Neural crest cell (in vitro differentiated cells): ENCODE results near the gene COX8C. TPM values are rescaled to one million over a fixed set of nuclear protein-coding genes. Genes with fewer than 3 reads are reported as not detected.

Experiments
- DNase-seq: peaks from one replicate; pipeline ENCODE4 v3.0.0; 2021; ENCODE audit warnings: low read depth, mixed read lengths, low spot score
- H3K27ac Mint-ChIP-seq: one replicate; pipeline ENCODE4 v1.8.0; 2021; ENCODE audit warnings: mild to moderate bottlenecking, mixed read lengths; ENCODE audit not compliant: unreplicated experiment
- H3K27me3 Mint-ChIP-seq: 2 replicates; pipeline ENCODE4 v1.8.0; 2021; ENCODE audit warnings: low read depth, mild to moderate bottlenecking, mixed read lengths
- H3K36me3 Mint-ChIP-seq: 2 replicates; pipeline ENCODE4 v1.8.0; 2021; ENCODE audit warnings: low read depth, mild to moderate bottlenecking, mixed read lengths
- H3K4me1 Mint-ChIP-seq: 2 replicates; pipeline ENCODE4 v1.8.0; 2021; ENCODE audit warnings: mixed read lengths
- H3K4me3 Mint-ChIP-seq: one replicate; pipeline ENCODE4 v1.8.0; 2021; ENCODE audit warnings: mild to moderate bottlenecking, mixed read lengths
- H3K9me3 Mint-ChIP-seq: 2 replicates; pipeline ENCODE4 v1.8.0; 2021; ENCODE audit warnings: mixed read lengths
- CTCF ChIP-seq: fragments of 200-600 bp; sonication (generic); conservative IDR thresholded peaks from 2 replicates; pipeline ENCODE4 v1.5.0; 2021; ENCODE audit warnings: antibody characterized with exemption, mild to moderate bottlenecking
- total RNA-seq: library from RNA; stranded (reverse); gene quantifications from 2 replicates; pipeline ENCODE4 v1.2.1, GENCODE V29; 2021

Gene COX8C
- total RNA-seq, 1 donor from 2014 or later = not detected

- Mint-ChIP-seq H3K36me3 (peaks cover 5% of the 10 kb centered on the region), H3K4me1 (peaks cover 41% of the 10 kb centered on the region), H3K4me3 (peak overlapping the region; percentile 94), H3K27me3 (no peaks in the 10 kb centered on the region), H3K9me3 (no peaks in the 10 kb centered on the region), H3K27ac (no peak overlapping the region)
- no peak for TF ChIP-seq CTCF
- DNase-seq = no peak
Observed at GRCh38 chr14:93330609-93331000, 16.4 kb upstream of the COX8C start.

- no peak for TF ChIP-seq CTCF
- DNase-seq = no peak
- Mint-ChIP-seq H3K4me3 (peak overlapping the region; percentile 94), H3K9me3 (no peaks in the 10 kb centered on the region), H3K27ac (no peak overlapping the region), H3K27me3 (no peaks in the 10 kb centered on the region), H3K36me3 (peaks cover 9% of the 10 kb centered on the region), H3K4me1 (peaks cover 41% of the 10 kb centered on the region)
Observed at GRCh38 chr14:93331002-93331727, 15.8 kb upstream of the COX8C start.

GRCh38 chr14:93331728-93332396 is 15.1 kb upstream of the COX8C start:
- Mint-ChIP-seq H3K27me3 (no peaks in the 10 kb centered on the region), H3K36me3 (peaks cover 9% of the 10 kb centered on the region), H3K4me3 (peak overlapping the region; percentile 94), H3K27ac (peak overlapping the region; percentile 92), H3K4me1 (peaks cover 41% of the 10 kb centered on the region), H3K9me3 (no peaks in the 10 kb centered on the region)
- DNase-seq = no peak
- peak; percentile 44 for TF ChIP-seq CTCF

GRCh38 chr14:93332397-93332852 is 14.6 kb upstream of the COX8C start:
- Mint-ChIP-seq H3K36me3 (peaks cover 11% of the 10 kb centered on the region), H3K9me3 (no peaks in the 10 kb centered on the region), H3K27me3 (no peaks in the 10 kb centered on the region), H3K4me1 (peaks cover 41% of the 10 kb centered on the region), H3K27ac (no peak overlapping the region), H3K4me3 (peak overlapping the region; percentile 98)
- no peak for TF ChIP-seq CTCF
- DNase-seq = peak; percentile 53

- H3K4me3 Mint-ChIP-seq = peak within 1 kb of the TSS; percentile 98
- peak within 1 kb of the TSS; percentile 98 for H3K27ac Mint-ChIP-seq
- no peaks in the 10 kb centered on the region for H3K27me3 Mint-ChIP-seq
- TF ChIP-seq CTCF = peak; percentile 56
- H3K9me3 Mint-ChIP-seq = no peaks in the 10 kb centered on the region
- H3K4me1 Mint-ChIP-seq = peaks cover 41% of the 10 kb centered on the region
- H3K36me3 Mint-ChIP-seq = peaks cover 11% of the 10 kb centered on the region
- DNase-seq = peak; percentile 96
Observed at GRCh38 chr14:93332853-93333630, 13.9 kb upstream of the COX8C start, which contains the start of gene BTBD7. Gene BTBD7, minus strand, starts transcription at chr14:93333036. Its CDS starts 36,985 bp downstream, at chr14:93296051.
